GM23338 (cell line): ENCODE measurements around the gene MID1IP1. TPM values are rescaled to one million over a fixed set of nuclear protein-coding genes. Genes with fewer than 3 reads are reported as not detected.

ENCODE experiments used
- ATAC-seq: fragments of 200-7000 bp; cut with Tn5 transposase; 3 replicates; pipeline ENCODE4 v1.9.1; 2020
- DNase-seq: peaks from one replicate; pipeline ENCODE4 v3.0.0-alpha.2; 2015; ENCODE audit warnings: low spot score
- H2AFZ ChIP-seq: fragments of 200-600 bp; sonication (generic); 2 replicates; pipeline ENCODE4 v1.8.0; 2016; ENCODE audit warnings: antibody characterized with exemption, mild to moderate bottlenecking, moderate library complexity
- H3F3A ChIP-seq: fragments of 200-600 bp; sonication (generic); replicated peaks from 2 replicates; pipeline ENCODE4 v1.8.0; 2017; ENCODE audit warnings: antibody characterized with exemption, mixed run types, low read depth
- H3K27ac ChIP-seq: fragments of 200-600 bp; sonication (generic); 2 replicates; pipeline ENCODE4 v1.6.1; 2016; ENCODE audit warnings: low read depth
- H3K27me3 ChIP-seq: fragments of 200-600 bp; sonication (generic); 2 replicates; pipeline ENCODE4 v1.8.0; 2016; ENCODE audit warnings: mild to moderate bottlenecking, mixed run types, moderate library complexity; ENCODE audit not compliant: insufficient read depth
- H3K36me3 ChIP-seq: fragments of 200-600 bp; sonication (generic); 2 replicates; pipeline ENCODE4 v1.8.0; 2016; ENCODE audit warnings: mild to moderate bottlenecking; ENCODE audit not compliant: insufficient read depth
- H3K4me1 ChIP-seq: fragments of 200-600 bp; sonication (generic); 2 replicates; pipeline ENCODE4 v1.8.0; 2016; ENCODE audit warnings: mild to moderate bottlenecking, moderate library complexity; ENCODE audit not compliant: insufficient read depth
- H3K4me2 ChIP-seq: fragments of 200-600 bp; sonication (generic); 2 replicates; pipeline ENCODE4 v1.7.1; 2017; ENCODE audit warnings: mixed run types
- H3K4me3 ChIP-seq: fragments of 200-600 bp; sonication (generic); 2 replicates; pipeline ENCODE4 v1.6.1; 2016; ENCODE audit warnings: mixed run types
- H3K79me2 ChIP-seq: fragments of 200-600 bp; sonication (generic); replicated peaks from 2 replicates; pipeline ENCODE4 v1.8.0; 2017; ENCODE audit warnings: mild to moderate bottlenecking; ENCODE audit not compliant: insufficient read depth
- H3K9me2 ChIP-seq: fragments of 200-600 bp; sonication (generic); 2 replicates; pipeline ENCODE4 v1.8.0; 2017; ENCODE audit not compliant: insufficient read depth
- H4K20me1 ChIP-seq: fragments of 200-600 bp; sonication (generic); replicated peaks from 2 replicates; pipeline ENCODE4 v1.8.0; 2017; ENCODE audit warnings: mild to moderate bottlenecking; ENCODE audit not compliant: insufficient read depth
- H3K27ac Mint-ChIP-seq: 2 replicates; pipeline ENCODE4 v1.8.0; 2020; ENCODE audit warnings: inconsistent platforms, mild to moderate bottlenecking, moderate library complexity, mixed read lengths
- H3K27me3 Mint-ChIP-seq: 3 replicates; pipeline ENCODE4 v1.8.0; 2022; ENCODE audit warnings: low read depth, mild to moderate bottlenecking, moderate library complexity, mixed read lengths, inconsistent platforms; ENCODE audit not compliant: insufficient read depth, poor library complexity
- H3K36me3 Mint-ChIP-seq: 3 replicates; pipeline ENCODE4 v1.8.0; 2021; ENCODE audit warnings: low read depth, mild to moderate bottlenecking, inconsistent platforms, moderate library complexity, mixed read lengths
- H3K4me1 Mint-ChIP-seq: 3 replicates; pipeline ENCODE4 v1.8.0; 2020; ENCODE audit warnings: mild to moderate bottlenecking, inconsistent platforms, mixed read lengths
- H3K4me3 Mint-ChIP-seq: 3 replicates; pipeline ENCODE4 v1.8.0; 2021; ENCODE audit warnings: moderate library complexity, mild to moderate bottlenecking, inconsistent platforms, mixed read lengths
- H3K9me3 Mint-ChIP-seq: 3 replicates; pipeline ENCODE4 v1.8.0; 2020; ENCODE audit warnings: moderate library complexity, mild to moderate bottlenecking, inconsistent platforms, mixed read lengths
- CREB1 ChIP-seq: fragments of 250-450 bp; sonication (Bioruptor Pico); IDR thresholded peaks from 2 replicates; pipeline ENCODE4 v1.5.0; 2020; ENCODE audit warnings: low read depth, mild to moderate bottlenecking, moderate library complexity
- CTCF ChIP-seq, 2 experiments: fragments of 200-600 bp in 1 of 2; sonication (generic) in 1 of 2; conservative IDR thresholded peaks; 2 replicates each; pipeline versions ENCODE4 v1.5.1 to v1.6.1; 2016 to 2017; ENCODE audit warnings: antibody characterized with exemption in 2 of 2, low read depth in 2 of 2, mild to moderate bottlenecking in 2 of 2, moderate library complexity in 1 of 2
- EZH2phosphoT487 ChIP-seq: fragments of 200-600 bp; sonication (generic); IDR thresholded peaks from one replicate; pipeline ENCODE4 v1.8.1; 2018; ENCODE audit warnings: antibody characterized with exemption; ENCODE audit not compliant: unreplicated experiment
- JUNB ChIP-seq: IDR thresholded peaks from one replicate; pipeline ENCODE4 v1.6.1; 2016; ENCODE audit warnings: antibody characterized with exemption; ENCODE audit not compliant: unreplicated experiment
- NANOG ChIP-seq: IDR thresholded peaks from 2 replicates; pipeline ENCODE4 v1.6.1; 2016; ENCODE audit warnings: antibody characterized with exemption, borderline replicate concordance
- POLR2AphosphoS5 ChIP-seq: IDR thresholded peaks from 2 replicates; pipeline ENCODE4 v1.6.1; 2016; ENCODE audit warnings: antibody characterized with exemption, low read depth
- REST ChIP-seq: IDR thresholded peaks from one replicate; pipeline ENCODE4 v1.6.1; 2018; ENCODE audit warnings: antibody characterized with exemption; ENCODE audit not compliant: unreplicated experiment
- STAT1 ChIP-seq: IDR thresholded peaks from one replicate; pipeline ENCODE4 v1.6.1; 2016; ENCODE audit warnings: antibody characterized with exemption; ENCODE audit not compliant: unreplicated experiment
- ZNF114 ChIP-seq: fragments of 250-450 bp; sonication (Bioruptor Pico); IDR thresholded peaks from 2 replicates; pipeline ENCODE4 v1.5.0; 2020; ENCODE audit warnings: mild to moderate bottlenecking, moderate library complexity
- ZNF462 ChIP-seq: fragments of 250-450 bp; sonication (Bioruptor Pico); IDR thresholded peaks from 2 replicates; pipeline ENCODE4 v1.5.0; 2020; ENCODE audit warnings: mild to moderate bottlenecking, moderate library complexity
- polyA plus RNA-seq: library from polyadenylated mRNA; unstranded; fragments of >200 nt; fragmentation: Nextera tagmentation; extraction: Ambion mirVana; gene quantifications from 2 replicates; pipeline ENCODE4 v1.2.1, GENCODE V29; 2016
- total RNA-seq: library from RNA; depleted of rRNA; stranded (reverse); fragments of >200 nt; shearing (Covaris generic); gene quantifications from 2 replicates; pipeline ENCODE4 v1.2.3, GENCODE V29; 2014

MID1IP1 gene
- total and polyA plus RNA-seq, 2 experiments from 2014 or later, result 26.1 to 161 TPM

GRCh38 chrX:38770152-38770551, 31.1 kb upstream of the MID1IP1 start (continued):
- TF ChIP-seq ZNF462 (CRISPR knock-in tag) (no peak), EZH2phosphoT487 (no peak)

GRCh38 chrX:38774249-38774648, 27.0 kb upstream of the MID1IP1 start:
- no peak for TF ChIP-seq STAT1
- no peak for TF ChIP-seq NANOG
- TF ChIP-seq EZH2phosphoT487, result no peak
- TF ChIP-seq CTCF (conservative IDR thresholded peaks at IDR 0.05; ENCODE audit: low read depth in 2 of 2), result no peak
- TF ChIP-seq REST, result no peak
- TF ChIP-seq CREB1 (CRISPR knock-in tag), result no peak
- TF ChIP-seq JUNB, result no peak
- TF ChIP-seq ZNF114 (CRISPR knock-in tag), result no peak
- no peak for TF ChIP-seq POLR2AphosphoS5
- no peak overlapping the region for H3K27ac Mint-ChIP-seq
- H3K9me3 Mint-ChIP-seq, result no peaks in the 10 kb centered on the region
- Histone ChIP-seq H3K36me3 (no peaks in the 10 kb centered on the region), H3K27me3 (no peaks in the 10 kb centered on the region), H3K4me3 (no peak overlapping the region), H2AFZ (no peak overlapping the region), H4K20me1 (no peaks in the 10 kb centered on the region), H3F3A (no peaks in the 10 kb centered on the region), H3K9me2 (no peaks in the 10 kb centered on the region), H3K4me2 (no peak overlapping the region), H3K4me1 (no peaks in the 10 kb centered on the region), H3K27ac (no peak overlapping the region), H3K79me2 (no peaks in the 10 kb centered on the region)
- H3K27me3 Mint-ChIP-seq, result peaks cover 3% of the 10 kb centered on the region
- DNase-seq (no peak), ATAC-seq (no peak)
- H3K36me3 Mint-ChIP-seq, result no peaks in the 10 kb centered on the region
- H3K4me3 Mint-ChIP-seq, result no peak overlapping the region
- H3K4me1 Mint-ChIP-seq, result no peaks in the 10 kb centered on the region
